ENCODE measurements around the gene HUNK.
"Not testable (repeated sequence)": the region's sequence is repeated elsewhere in the genome, so short reads cannot be mapped to it uniquely, and the experiment has no call there.

Gene HUNK

GRCh38 chr21:32008714-32009113 is 135.9 kb downstream of the HUNK start:
- DNase-seq = no peak

- no peak for DNase-seq
Measured at GRCh38 chr21:32009263-32009662, 136.4 kb downstream of the HUNK start.

- DNase-seq = no peak
Measured at GRCh38 chr21:32015461-32016139, 142.8 kb downstream of the HUNK start.

- DNase-seq = no peak
Measured at GRCh38 chr21:32018381-32018780, 145.6 kb downstream of the HUNK start.

- DNase-seq = no peak
Measured at GRCh38 chr21:32020564-32020963, 147.7 kb downstream of the HUNK start.

GRCh38 chr21:32021319-32021994 is 148.6 kb downstream of the HUNK start:
- DNase-seq = peak; percentile 84

GRCh38 chr21:32022146-32022545 is 149.3 kb downstream of the HUNK start:
- no peak for DNase-seq

GRCh38 chr21:32030146-32030652 is 157.4 kb downstream of the HUNK start:
- DNase-seq = no peak

GRCh38 chr21:32034850-32035249 is 162.0 kb downstream of the HUNK start:
- DNase-seq = no peak

GRCh38 chr21:32035617-32036016 is 162.8 kb downstream of the HUNK start:
- DNase-seq = no peak

- no peak for DNase-seq
Measured at GRCh38 chr21:32036756-32037155, 163.9 kb downstream of the HUNK start.

- DNase-seq = not testable (repeated sequence)
Measured at GRCh38 chr21:32038751-32039150, 165.9 kb downstream of the HUNK start.

GRCh38 chr21:32043458-32043857 is 170.6 kb downstream of the HUNK start:
- no peak for DNase-seq

- no peak for DNase-seq
Measured at GRCh38 chr21:32044205-32045180, 171.7 kb downstream of the HUNK start.

GRCh38 chr21:32046191-32046590 is 173.4 kb downstream of the HUNK start:
- DNase-seq = no peak

- no peak for DNase-seq
Measured at GRCh38 chr21:32048353-32048752, 175.5 kb downstream of the HUNK start.

Data from left hindlimb (tissue), 1 donor.